ENCODE data around the gene COX15.
A peak's percentile ranks its signal among the peaks of the same experiment; 100 is the strongest.

The COX15 gene

DNA sequence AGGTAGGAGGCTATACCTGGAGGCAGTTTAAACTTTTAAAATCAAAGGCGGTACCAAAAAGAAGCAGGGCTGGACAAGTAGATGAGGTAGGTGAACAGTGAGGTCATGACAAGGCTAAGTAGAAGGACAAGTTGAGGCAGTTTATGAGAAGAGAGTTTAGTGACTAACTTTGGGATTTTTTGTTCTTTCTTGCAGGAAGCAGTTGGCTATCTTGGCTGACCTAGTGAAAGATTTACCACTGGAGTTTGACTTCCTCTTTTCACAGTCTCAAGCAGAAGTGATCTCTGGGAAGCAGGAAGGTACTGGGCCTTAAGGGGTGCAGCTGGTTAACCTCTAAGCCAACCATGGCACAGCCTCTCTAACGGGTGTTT lies 46.3 kb downstream of the COX15 start:
- no peaks in the 10 kb centered on the region for H3K27me3 ChIP-seq (ENCODE audit: insufficient read depth, poor library complexity, severe bottlenecking)
- no peak overlapping the region for H3K4me3 ChIP-seq (replicated peaks; ENCODE audit: insufficient read depth, low read length)
- peak; percentile 64 to 86 for DNase-seq (ENCODE audit: low read depth in 1 of 2, low spot score in 1 of 2)
- TF ChIP-seq POLR2AphosphoS5 (IDR thresholded peaks at IDR 0.05; ENCODE audit: low read depth): no peak
- peak; percentile 99 for TF ChIP-seq SPI1 (IDR thresholded peaks at IDR 0.05; ENCODE audit: borderline replicate concordance, low read depth)
- TF ChIP-seq, protein P1, sequence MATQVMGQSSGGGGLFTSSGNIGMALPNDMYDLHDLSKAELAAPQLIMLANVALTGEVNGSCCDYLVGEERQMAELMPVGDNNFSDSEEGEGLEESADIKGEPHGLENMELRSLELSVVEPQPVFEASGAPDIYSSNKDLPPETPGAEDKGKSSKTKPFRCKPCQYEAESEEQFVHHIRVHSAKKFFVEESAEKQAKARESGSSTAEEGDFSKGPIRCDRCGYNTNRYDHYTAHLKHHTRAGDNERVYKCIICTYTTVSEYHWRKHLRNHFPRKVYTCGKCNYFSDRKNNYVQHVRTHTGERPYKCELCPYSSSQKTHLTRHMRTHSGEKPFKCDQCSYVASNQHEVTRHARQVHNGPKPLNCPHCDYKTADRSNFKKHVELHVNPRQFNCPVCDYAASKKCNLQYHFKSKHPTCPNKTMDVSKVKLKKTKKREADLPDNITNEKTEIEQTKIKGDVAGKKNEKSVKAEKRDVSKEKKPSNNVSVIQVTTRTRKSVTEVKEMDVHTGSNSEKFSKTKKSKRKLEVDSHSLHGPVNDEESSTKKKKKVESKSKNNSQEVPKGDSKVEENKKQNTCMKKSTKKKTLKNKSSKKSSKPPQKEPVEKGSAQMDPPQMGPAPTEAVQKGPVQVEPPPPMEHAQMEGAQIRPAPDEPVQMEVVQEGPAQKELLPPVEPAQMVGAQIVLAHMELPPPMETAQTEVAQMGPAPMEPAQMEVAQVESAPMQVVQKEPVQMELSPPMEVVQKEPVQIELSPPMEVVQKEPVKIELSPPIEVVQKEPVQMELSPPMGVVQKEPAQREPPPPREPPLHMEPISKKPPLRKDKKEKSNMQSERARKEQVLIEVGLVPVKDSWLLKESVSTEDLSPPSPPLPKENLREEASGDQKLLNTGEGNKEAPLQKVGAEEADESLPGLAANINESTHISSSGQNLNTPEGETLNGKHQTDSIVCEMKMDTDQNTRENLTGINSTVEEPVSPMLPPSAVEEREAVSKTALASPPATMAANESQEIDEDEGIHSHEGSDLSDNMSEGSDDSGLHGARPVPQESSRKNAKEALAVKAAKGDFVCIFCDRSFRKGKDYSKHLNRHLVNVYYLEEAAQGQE (IDR thresholded peaks at IDR 0.05; ENCODE audit: insufficient replicate concordance, low read depth): no peak
- H3K27ac ChIP-seq (replicated peaks): peak overlapping the region; percentile 59

DNA sequence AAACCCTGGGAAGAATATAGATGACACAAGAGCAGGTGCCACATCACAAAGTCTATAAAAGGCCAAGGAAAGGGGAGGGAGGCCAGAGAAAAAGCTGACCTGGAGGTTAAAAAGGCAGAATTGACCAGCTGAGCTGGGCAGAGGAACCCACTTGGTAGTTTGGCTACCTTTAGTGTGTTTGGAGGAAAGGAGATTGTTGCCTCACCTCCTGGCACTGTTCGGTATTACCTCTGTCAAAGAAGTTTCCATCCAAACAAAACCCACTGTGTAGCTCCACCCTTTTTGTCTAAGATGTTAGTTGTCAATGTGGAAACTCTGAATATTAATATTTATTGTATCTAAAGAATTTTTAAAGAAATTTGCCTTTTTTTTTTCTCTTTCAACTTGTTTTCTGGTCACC lies 49.2 kb downstream of the COX15 start:
- peak in 1 of 2 experiments; percentile 33 for DNase-seq (ENCODE audit: low read depth in 1 of 2, low spot score in 1 of 2)
- no peak for TF ChIP-seq CTCF (IDR thresholded peaks at IDR 0.05; ENCODE audit: insufficient read depth, low read length)
- TF ChIP-seq GABPA (IDR thresholded peaks at IDR 0.05; ENCODE audit: low read depth): no peak
- no peak for TF ChIP-seq POLR2AphosphoS5 (IDR thresholded peaks at IDR 0.05; ENCODE audit: low read depth)
- TF ChIP-seq SPI1 (IDR thresholded peaks at IDR 0.05; ENCODE audit: borderline replicate concordance, low read depth): no peak
- TF ChIP-seq, protein P1 (IDR thresholded peaks at IDR 0.05; ENCODE audit: insufficient replicate concordance, low read depth): no peak
- H3K27ac ChIP-seq (replicated peaks): no peak overlapping the region

More for the DNA sequence above, 49.2 kb downstream of the COX15 start:
- H3K27me3 ChIP-seq (ENCODE audit: insufficient read depth, poor library complexity, severe bottlenecking): no peaks in the 10 kb centered on the region
- H3K4me3 ChIP-seq (replicated peaks; ENCODE audit: insufficient read depth, low read length): no peak overlapping the region
